ENCODE results near the gene PCYT1A.

GRCh38 chr3:196237203-196237602, 50.3 kb downstream of the PCYT1A start:
- no peak for TF ChIP-seq CTCF (IDR thresholded peaks at IDR 0.05; ENCODE audit: extremely low read depth in 1 of 2, insufficient read depth in 1 of 2, low read depth in 1 of 2, low read length in 2 of 2)
- TF ChIP-seq POLR2A (IDR thresholded peaks at IDR 0.05; ENCODE audit: low read depth, low read length) = no peak
- no peak for TF ChIP-seq POLR2AphosphoS5 (IDR thresholded peaks at IDR 0.05; ENCODE audit: insufficient read depth, low read depth, low read length)
- no peak for TF ChIP-seq JUN (IDR thresholded peaks at IDR 0.05; ENCODE audit: borderline replicate concordance, insufficient read depth, insufficient read length, low read depth)
- no peak for TF ChIP-seq GATA2 (IDR thresholded peaks at IDR 0.05; ENCODE audit: insufficient read depth, insufficient read length, low read depth, low read length)
- TF ChIP-seq MYC (IDR thresholded peaks at IDR 0.05; ENCODE audit: low read depth, low read length) = no peak
